GM12874 (cell line): ENCODE measurements around the gene MYO18A.

Experiments
- TF ChIP-seq, protein P1 (sequence below): IDR thresholded peaks from 2 replicates; pipeline ENCODE4 v1.5.1; 2011; ENCODE audit warnings: low read depth, mild to moderate bottlenecking, control low read depth, low read length, moderate library complexity; ENCODE audit not compliant: insufficient read depth

MYO18A gene

GRCh38 chr17:29215174-29215573 is 35.0 kb upstream of the MYO18A start:
- TF ChIP-seq, protein P1, sequence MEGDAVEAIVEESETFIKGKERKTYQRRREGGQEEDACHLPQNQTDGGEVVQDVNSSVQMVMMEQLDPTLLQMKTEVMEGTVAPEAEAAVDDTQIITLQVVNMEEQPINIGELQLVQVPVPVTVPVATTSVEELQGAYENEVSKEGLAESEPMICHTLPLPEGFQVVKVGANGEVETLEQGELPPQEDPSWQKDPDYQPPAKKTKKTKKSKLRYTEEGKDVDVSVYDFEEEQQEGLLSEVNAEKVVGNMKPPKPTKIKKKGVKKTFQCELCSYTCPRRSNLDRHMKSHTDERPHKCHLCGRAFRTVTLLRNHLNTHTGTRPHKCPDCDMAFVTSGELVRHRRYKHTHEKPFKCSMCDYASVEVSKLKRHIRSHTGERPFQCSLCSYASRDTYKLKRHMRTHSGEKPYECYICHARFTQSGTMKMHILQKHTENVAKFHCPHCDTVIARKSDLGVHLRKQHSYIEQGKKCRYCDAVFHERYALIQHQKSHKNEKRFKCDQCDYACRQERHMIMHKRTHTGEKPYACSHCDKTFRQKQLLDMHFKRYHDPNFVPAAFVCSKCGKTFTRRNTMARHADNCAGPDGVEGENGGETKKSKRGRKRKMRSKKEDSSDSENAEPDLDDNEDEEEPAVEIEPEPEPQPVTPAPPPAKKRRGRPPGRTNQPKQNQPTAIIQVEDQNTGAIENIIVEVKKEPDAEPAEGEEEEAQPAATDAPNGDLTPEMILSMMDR, result no peak

DNA sequence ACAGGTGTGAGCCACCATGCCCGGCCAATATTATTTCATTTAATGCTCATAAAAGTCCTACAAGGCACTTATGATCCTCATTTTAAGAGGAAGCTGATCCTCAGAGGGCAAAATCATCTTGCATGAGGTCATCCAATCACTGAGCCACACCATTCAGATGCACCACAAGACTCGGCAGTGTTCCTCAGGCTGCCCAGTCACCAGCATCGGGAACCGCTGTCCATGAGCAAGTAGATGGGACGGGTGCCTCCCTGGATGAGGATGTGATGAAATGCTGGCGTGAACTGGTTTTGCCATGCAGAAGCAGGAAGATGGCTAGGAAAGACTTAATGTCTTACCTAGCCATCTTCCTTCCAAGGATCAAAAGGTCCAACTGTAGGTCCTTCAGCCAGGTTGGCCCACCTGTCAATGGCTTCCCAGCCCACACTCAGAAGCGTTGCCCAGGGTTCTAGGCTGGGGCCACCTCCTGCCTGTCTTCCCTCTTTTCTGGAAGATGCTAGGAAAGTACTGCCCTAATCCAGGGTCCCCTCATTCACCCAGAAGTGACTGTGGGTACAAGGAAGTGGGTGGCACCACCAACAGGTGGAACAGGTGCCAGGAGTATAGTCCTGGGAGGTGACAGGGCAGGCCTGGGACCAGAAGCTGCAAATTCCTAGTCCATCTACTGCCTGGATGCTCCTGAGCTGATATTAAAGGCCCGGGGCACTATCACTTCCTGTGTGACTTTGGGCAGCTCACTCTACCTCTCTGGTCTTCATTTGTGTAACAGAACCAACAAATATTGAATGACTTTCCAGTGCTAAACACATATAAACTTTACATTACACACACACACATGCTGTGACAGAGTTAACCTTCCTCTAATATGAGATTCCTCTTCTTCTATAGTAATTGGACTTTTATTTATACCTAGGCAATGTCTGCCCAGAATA is 34.3 kb upstream of the MYO18A start:
- TF ChIP-seq, protein P1, result no peak

- TF ChIP-seq, protein P1, result no peak
These were observed 32.5 kb upstream of the MYO18A start for GRCh38 chr17:29212681-29213121.

- TF ChIP-seq, protein P1, result no peak
These were observed 32.0 kb upstream of the MYO18A start for GRCh38 chr17:29212094-29212631.

DNA sequence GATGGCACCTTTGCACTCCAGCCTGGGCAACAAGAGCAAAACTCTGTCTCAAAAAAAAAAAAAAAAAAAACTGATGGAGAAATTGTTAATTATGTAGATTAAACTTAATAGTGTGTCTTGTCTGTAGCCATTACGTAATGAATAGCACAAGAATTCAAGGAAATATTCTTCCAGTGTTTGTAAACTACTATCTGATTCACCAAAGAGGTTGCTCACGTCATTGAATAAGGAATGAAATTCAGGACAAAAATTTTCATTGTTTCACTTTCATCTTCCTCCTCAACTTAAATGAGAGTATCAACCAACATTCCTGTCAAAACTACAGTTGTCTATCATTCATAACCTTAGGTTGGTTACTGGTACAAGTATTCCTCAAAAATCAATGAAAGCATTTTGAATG is 30.7 kb upstream of the MYO18A start:
- TF ChIP-seq, protein P1, result no peak

DNA sequence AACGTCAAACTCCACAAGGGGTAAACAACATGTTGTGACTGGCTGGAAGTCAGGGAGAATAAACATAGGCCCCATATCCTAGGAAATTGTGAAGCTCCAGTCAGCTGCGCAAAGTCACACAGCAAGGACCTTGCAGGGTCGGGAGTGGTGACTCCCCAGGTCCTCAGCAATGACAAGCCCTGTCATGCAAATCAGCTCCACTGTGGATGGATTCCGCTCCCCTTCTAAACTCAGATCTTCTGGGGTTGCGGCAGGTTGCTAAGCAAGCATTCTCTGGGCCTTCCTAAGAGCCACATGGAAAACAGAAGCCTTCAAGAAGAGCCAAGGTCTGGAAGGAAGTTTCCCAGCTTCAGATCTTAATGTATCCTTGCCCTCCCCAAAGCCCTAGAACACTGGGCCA is 28.9 kb upstream of the MYO18A start:
- TF ChIP-seq, protein P1, result no peak

DNA sequence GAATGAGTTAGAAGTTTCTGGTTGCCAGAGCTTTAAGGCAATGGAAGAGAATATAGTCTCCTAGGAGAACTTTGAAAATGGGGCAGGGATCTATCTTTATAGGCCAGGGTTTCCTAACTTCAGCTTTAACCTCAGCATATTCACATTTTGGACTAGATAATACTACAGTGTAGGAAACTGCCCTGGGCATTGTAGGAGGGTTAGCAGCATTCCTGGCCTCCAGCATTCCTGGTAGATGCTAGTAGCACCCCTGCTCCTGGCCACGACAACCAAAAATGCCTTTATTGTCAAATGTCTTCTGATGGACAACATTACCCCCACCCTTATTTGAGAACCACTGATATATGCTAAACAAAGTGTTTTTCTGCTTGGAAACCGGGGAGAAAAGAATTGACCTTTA is 27.8 kb upstream of the MYO18A start:
- TF ChIP-seq, protein P1, result no peak
